ENCODE measurements around the gene JUN. TPM values are rescaled to one million over a fixed set of nuclear protein-coding genes. Genes with fewer than 3 reads are reported as not detected.
A peak's percentile ranks its signal among the peaks of the same experiment; 100 is the strongest.

The JUN gene
- total and polyA plus RNA-seq, 2 of the 13 experiments (the other 11 are each of a cell fraction or from before 2014, with no cell fraction given), result 18.2 to 22.3 TPM

- TF ChIP-seq ARID4A (CRISPR knock-in tag; IDR thresholded peaks at IDR 0.05; ENCODE audit: borderline replicate concordance) (0 out of 2 replicates have a peak, but pooled peaks have one; percentile 16), FLYWCH1 (CRISPR knock-in tag; IDR thresholded peaks at IDR 0.05) (no peak), AKAP8 (CRISPR knock-in tag; IDR thresholded peaks at IDR 0.05) (no peak), PBX3 (CRISPR knock-in tag; IDR thresholded peaks at IDR 0.05; ENCODE audit: borderline replicate concordance) (no peak), SCMH1 (CRISPR knock-in tag; IDR thresholded peaks at IDR 0.05; ENCODE audit: borderline replicate concordance) (no peak), JUN (CRISPR knock-in tag; IDR thresholded peaks at IDR 0.05) (peak; percentile 95), STAG1 (CRISPR knock-in tag; IDR thresholded peaks at IDR 0.05) (no peak; the same call in 1 of the 2 replicates), TSC22D2 (CRISPR knock-in tag; IDR thresholded peaks at IDR 0.05; ENCODE audit: borderline replicate concordance) (0 out of 2 replicates have a peak, but pooled peaks have one; percentile 12), MED13 (CRISPR knock-in tag; IDR thresholded peaks at IDR 0.05) (peak; percentile 32), NFE2L2 (IDR thresholded peaks at IDR 0.05; ENCODE audit: low read length) (no peak), ZFY (CRISPR knock-in tag; IDR thresholded peaks at IDR 0.05) (peak; percentile 62), TBX3 (IDR thresholded peaks at IDR 0.05; ENCODE audit: borderline replicate concordance) (0 out of 2 replicates have a peak, but pooled peaks have one; percentile 3), PAF1 (CRISPR knock-in tag; IDR thresholded peaks at IDR 0.05) (no peak), HDAC2 (CRISPR knock-in tag; IDR thresholded peaks at IDR 0.05) (0 out of 2 replicates have a peak, but pooled peaks have one; percentile 8), GZF1 (CRISPR knock-in tag; IDR thresholded peaks at IDR 0.05) (no peak), DNMT1 (CRISPR knock-in tag; IDR thresholded peaks at IDR 0.05) (no peak), MATR3 (CRISPR knock-in tag; IDR thresholded peaks at IDR 0.05) (no peak), EEA1 (CRISPR knock-in tag; IDR thresholded peaks at IDR 0.05; ENCODE audit: borderline replicate concordance) (no peak)
- TF ChIP-seq, protein P1, sequence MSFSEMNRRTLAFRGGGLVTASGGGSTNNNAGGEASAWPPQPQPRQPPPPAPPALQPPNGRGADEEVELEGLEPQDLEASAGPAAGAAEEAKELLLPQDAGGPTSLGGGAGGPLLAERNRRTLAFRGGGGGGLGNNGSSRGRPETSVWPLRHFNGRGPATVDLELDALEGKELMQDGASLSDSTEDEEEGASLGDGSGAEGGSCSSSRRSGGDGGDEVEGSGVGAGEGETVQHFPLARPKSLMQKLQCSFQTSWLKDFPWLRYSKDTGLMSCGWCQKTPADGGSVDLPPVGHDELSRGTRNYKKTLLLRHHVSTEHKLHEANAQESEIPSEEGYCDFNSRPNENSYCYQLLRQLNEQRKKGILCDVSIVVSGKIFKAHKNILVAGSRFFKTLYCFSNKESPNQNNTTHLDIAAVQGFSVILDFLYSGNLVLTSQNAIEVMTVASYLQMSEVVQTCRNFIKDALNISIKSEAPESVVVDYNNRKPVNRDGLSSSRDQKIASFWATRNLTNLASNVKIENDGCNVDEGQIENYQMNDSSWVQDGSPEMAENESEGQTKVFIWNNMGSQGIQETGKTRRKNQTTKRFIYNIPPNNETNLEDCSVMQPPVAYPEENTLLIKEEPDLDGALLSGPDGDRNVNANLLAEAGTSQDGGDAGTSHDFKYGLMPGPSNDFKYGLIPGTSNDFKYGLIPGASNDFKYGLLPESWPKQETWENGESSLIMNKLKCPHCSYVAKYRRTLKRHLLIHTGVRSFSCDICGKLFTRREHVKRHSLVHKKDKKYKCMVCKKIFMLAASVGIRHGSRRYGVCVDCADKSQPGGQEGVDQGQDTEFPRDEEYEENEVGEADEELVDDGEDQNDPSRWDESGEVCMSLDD (CRISPR knock-in tag; IDR thresholded peaks at IDR 0.05; ENCODE audit: borderline replicate concordance), result peak; percentile 74; the same call in 1 of the 2 replicates
- TF ChIP-seq, protein P2, sequence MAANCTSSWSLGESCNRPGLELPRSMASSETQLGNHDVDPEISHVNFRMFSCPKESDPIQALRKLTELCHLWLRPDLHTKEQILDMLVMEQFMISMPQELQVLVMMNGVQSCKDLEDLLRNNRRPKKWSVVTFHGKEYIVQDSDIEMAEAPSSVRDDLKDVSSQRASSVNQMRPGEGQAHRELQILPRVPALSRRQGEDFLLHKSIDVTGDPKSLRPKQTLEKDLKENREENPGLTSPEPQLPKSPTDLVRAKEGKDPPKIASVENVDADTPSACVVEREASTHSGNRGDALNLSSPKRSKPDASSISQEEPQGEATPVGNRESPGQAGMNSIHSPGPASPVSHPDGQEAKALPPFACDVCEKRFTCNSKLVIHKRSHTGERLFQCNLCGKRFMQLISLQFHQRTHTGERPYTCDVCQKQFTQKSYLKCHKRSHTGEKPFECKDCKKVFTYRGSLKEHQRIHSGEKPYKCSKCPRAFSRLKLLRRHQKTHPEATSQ (CRISPR knock-in tag; IDR thresholded peaks at IDR 0.05; ENCODE audit: borderline replicate concordance), result no peak
These were observed at the start of gene JUN (continued) for GRCh38 chr1:58783993-58784757.

All from HepG2 (cell line).